ENCODE results near the gene SLC18B1.
A peak's percentile ranks its signal among the peaks of the same experiment; 100 is the strongest.

Gene SLC18B1

DNA sequence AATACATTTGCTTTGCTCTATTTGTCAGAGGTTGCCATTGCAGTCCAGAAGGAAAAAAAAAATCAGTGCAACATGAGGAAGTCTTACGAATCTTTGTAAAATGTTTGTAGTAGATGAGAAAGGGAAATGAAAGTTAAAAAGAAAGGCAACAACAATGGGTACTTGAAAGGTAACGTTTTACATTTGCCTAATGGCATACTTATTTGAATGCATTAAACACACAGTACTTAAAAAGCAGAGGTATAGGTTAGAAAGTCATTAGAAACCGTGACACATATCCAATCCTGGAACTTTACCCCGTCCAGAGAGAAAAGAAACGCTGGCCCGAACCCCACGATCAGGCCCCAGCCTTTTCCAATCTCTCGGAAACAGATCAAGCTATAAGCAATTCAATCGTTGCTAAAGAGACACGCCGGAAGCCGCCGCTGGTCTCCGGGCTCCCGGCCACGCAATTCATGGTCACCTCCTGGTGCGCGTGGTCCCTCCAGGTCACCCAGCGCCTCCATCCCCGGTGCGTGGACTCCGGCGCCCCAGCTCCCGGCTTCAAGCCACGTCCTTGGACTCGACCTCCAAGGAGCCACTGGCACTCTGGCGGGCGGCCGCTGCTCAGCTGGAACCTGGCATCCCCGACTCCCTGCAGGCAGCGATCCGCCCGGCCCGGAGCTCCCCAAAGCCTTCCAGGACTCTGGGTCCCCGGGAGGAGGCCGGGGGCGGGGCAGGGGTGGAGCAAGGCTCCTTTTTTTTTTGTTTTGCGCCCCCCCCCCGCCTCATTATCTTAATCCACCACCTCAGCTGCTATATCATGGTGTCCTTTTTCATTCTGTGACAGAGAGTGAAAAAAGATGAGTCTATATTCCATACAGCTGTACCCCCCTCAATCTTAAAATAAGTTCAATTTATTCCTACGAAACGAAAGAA is at the start of gene SLC18B1:
SLC18B1 (minus strand) TSS at position 687 of the 918 bp plus-strand sequence; CDS start at position 506, 181 bp downstream.
- peak; percentile 45 for DNase-seq

DNA sequence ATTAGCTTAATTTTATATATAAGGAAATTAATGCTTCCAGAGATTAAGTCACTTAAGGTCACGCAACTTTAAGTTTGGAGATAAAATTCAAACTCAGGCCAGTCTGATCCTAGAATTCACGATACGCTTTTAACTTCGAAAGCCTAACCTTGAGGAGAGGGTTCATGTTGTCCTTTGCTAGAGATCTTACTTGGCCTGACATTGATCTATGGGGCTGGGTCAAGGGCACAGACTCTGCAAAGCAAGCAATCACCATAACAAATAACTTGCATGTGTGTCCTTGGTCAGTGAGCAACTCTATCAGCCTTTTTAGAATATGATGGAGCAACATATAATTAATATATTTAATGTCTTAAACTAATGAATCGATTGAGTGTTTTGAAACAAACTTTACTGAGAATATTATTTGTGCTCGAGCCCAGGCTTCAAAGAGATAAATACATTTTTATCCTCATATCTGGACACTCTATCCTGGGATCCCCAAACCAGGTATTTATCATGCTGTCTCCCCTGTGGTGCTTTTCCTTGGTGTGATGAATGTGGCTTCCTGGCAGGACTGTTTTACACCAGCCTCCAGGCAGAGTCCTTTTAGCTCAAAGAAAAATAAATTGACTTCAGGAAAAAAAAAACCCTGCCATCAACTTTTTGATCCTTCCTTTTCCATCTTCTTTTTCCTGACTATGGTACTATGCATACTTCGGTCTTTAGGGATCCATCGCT is 45.0 kb upstream of the SLC18B1 start:
- no peak for DNase-seq

- DNase-seq = no peak
Measured at GRCh38 chr6:132841966-132842365, 43.5 kb upstream of the SLC18B1 start.

DNA sequence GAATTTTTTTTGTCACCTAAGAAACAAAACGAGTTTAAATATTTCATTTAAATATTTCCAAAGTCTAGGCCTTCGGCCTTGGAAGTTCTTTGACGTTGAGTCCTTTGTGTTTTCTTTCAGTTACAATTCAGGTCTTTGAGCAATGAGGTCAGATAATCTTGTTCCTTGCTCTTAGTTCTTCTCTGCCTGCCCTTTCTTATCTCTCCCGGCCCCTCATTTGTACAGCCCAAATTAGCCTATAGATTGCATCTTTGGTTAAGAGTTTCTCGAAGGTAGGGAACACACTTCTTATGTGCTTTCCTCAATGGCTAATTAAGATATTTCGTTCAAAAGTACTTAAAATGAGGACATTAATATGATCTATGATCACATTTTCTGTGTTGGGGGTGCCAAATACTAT is 34.5 kb upstream of the SLC18B1 start:
- DNase-seq = no peak

GRCh38 chr6:132830334-132830751 is 31.9 kb upstream of the SLC18B1 start:
- no peak for DNase-seq

DNA sequence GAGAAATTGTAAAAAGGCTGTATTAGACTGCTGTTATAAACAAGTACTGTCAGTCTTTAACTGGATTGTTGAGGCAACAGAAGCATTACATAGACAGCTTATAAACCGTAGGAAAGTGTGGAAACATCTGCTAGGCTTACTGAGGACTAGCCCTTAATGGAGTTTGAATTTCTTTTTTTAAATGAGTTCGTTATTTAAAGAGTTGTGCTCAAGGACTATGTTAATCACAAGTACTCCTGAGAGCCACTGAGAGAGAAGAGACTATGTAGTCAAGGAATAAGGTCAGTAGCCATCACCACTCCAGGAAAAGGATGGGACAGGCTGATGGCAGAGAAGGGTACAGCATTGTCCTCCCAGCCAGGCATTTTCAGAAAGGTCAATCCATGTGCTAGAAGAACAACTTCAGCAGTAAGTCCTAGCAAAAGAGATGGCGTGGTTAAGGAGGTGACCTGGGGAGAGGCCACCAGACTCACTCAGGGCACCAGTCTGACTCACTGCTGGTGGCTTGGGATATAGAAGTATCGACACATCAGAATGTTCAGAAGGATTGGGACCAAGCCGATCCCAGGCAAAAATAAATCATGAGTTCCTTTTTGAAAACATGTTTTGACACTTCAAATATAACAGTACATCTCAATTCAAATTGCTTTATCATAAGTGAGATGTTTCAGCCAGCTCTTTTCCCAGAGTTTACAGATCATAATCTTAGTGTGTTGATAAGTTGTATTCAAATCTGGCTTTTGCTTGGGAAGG is 22.4 kb upstream of the SLC18B1 start:
- DNase-seq = no peak

DNA sequence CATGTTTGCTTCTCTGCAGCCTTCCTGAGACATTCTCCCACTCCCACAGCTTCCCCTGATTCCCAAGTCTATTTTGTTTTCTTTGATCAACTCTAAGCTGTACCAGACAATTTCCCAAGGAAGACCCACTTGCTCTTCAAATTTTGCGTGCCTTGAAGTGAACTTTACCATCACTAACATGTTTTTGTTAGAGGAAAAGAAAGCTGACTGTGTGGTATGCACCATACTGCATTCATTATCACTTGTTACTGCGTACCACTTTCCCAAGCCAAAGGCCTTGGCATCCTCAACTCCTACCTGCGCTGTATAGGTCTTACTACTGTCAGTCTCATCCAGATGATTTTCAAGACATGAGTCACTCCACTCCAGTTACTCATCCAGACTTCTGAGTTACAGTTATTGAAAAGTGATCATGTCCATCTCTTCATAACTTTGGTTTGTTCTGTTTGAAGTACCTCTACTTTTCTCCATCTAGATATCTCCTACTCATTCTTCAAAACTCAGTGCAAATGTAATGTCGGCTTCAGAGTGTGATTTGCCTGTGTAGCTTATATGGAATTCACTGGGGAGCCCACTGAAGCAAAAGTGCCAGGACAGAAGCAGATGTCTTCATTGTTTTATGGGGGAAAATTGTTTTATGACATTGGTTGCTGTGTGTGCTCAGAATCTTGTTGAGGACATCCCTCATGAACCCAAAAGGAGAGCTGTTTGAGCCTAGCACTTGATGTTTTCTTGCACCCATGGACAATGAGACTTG is 21.1 kb upstream of the SLC18B1 start:
- no peak for DNase-seq

- DNase-seq = no peak
Measured at GRCh38 chr6:132818404-132819359, 20.2 kb upstream of the SLC18B1 start.

- no peak for DNase-seq
Measured at GRCh38 chr6:132817554-132818403, 19.3 kb upstream of the SLC18B1 start.

DNA sequence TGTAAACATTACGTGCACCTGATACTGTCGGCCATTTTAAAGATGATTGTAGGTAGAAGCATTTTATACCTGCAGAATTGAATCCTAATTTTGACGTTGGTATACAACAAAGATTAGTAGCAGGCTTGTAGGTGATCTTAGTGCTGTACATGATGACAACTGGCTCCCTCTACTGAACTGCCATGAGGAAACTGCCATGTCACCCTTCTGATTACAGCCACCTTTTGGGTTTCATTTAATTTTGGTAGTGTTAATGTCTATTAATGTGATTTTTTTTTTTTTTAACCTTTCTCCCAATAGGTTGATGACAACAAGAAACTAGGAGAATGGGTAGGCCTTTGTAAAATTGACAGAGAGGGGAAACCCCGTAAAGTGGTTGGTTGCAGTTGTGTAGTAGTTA is 18.2 kb upstream of the SLC18B1 start:
- no peak for DNase-seq

- peak; percentile 10 for DNase-seq
Measured at GRCh38 chr6:132814716-132815570, 16.5 kb upstream of the SLC18B1 start.

DNA sequence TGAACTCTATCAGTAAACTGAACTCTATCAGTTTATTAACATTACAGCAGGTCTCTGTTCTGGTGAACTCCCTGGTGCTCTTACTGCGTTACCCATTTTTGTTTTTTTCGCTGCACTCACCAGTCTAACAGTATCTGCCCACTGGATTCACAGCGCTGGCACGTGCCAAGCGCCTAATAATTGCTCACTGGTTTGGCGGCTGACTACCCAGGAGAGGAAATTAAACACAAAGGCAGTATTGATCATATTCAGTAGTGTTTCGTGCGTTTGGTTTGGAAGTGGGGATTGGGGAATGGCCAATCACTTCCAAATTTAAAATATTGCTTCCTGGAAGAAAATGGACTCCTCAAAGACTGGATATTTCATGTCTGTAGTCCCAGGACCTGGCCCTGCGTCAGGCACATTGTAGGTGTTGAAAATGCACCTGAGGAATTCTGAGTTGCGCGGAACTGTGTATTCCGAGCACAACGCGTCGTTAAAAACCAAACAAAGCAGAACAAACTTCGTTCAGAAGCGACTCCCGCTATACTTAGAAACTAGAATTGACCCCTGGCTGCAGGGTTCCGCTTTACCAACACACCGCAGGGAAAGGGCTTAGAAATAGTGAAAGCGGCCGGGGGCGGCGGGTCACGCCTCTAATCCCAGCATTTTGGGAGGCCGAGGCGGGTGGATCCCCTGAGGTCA is 14.9 kb upstream of the SLC18B1 start:
- DNase-seq = peak; percentile 35

- DNase-seq = no peak
Measured at GRCh38 chr6:132812756-132813172, 14.3 kb upstream of the SLC18B1 start.

DNA sequence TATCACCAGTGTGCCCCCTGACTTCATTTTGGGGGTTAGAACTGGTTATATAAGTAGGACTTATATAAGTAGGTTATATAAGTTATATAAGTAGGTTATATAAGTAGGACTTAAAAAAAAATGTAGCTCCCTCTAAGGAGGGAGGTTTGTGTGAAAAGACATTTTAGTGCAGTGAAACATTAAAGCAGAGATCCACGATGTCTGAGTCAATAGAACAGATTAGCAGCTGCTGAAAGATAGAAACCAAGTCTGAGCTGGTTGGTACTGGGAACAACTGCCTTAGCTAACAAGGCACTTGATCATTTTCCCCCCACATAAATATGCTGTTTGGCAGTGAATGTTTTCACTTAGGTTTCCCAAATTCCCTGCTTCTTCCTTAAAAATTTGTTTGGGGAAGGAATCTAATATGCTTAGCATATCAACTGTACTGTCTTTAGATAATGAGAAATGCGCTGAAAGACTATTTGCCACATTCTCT is 13.9 kb upstream of the SLC18B1 start:
- no peak for DNase-seq

DNA sequence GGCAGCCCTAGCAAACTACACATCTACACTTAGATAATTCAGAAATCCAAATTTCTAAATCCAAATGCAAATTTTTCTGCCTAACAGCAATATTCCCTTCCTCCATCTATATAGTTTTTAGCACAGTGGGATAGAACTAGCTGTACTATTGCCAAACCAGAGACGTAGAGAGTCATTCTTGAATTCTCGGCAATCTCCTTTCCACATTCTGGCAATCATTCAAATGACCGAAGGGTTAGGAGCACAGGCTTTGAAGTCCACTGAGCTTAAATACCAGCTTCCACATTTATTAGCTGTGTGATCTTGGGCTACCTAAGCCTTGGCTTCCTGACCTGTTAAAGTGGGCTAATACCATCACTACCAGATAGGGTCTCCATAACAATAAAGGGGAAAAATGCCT is 12.8 kb upstream of the SLC18B1 start:
- DNase-seq = no peak

DNA sequence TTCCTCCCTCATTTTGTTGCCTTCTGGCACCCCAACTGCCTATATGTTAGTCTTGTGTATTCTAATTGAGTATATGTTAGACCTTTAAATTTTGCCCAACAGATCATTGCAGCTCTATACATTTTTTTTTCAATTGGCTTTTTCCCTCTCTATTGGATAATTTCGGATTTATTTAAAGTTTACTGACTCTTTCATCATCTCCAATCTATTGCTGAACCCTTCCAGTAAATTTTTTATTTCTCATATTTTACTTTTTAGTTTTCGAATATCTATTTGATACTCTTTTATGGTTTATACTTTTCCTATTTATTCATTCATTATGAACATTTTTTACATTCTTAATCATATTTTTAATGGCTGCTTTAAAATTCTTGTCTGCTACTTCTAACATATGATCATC is 7.1 kb upstream of the SLC18B1 start:
- no peak for DNase-seq

GRCh38 chr6:132804251-132804650 is 5.8 kb upstream of the SLC18B1 start:
- DNase-seq = no peak

DNA sequence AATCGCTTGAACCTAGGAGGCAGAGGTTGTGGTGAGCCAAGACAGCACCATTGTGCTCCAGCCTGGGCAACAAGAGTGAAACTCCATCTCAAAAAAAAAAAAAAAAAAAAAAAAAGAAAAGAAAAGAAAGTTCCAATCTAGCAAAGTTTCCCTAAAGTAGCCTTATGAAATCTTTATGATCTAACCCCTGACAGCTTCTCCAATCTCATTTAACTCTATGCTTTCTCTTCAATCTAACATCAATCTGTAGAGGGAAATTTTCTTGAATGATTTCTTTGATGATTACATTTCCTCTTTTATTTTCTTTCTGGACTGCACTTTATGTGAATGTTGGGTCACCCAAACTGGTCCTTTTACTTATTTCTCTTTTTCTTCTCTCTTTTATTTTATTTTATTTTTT is 2.2 kb upstream of the SLC18B1 start:
- no peak for DNase-seq
